Esophagus muscularis mucosa (tissue), 3 donors: Measurements from ENCODE around the gene STEAP4.

ENCODE experiments used
- POLR2A ChIP-seq: fragments of 450-650 bp; IDR thresholded peaks from one replicate; pipeline ENCODE4 v1.6.1; 2017; ENCODE audit warnings: antibody characterized with exemption, moderate library complexity, mild to moderate bottlenecking, low read depth
- TF ChIP-seq, protein P1 (sequence below), 3 experiments: fragments of 200-600 bp in 2 of 3; fragments of 450-650 bp in 1 of 3; sonication (generic) in 2 of 3; IDR thresholded peaks; one replicate each; pipeline ENCODE4 v1.5.1; 2017 to 2019; ENCODE audit warnings: antibody characterized with exemption in 3 of 3, mild to moderate bottlenecking in 2 of 3, moderate library complexity in 1 of 3

DNA sequence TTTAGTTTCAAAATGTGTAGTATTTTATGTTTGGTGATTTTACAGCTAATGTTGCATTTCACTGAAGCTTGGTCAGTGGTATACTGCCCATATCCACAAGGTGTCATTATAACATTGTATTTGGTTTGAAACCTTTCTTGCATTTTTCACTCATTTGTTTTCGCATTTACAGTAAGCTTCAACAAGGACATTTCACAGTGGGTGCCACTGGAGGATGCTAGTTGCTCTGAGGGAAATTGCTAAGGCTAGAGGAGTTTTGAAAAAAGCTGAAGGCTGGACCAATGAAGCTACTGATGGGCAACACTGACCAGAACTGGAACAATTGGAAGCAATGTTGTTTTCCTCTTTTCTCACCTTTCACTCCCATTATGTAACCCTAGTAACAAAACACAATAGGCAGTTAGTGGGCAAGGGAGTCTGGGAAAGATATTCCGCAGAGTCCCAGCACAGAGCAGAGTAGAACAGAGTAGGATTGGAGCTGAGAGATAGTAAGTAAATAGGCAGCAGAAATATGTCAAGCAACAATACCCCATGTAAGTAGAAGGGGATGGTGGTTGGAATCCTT is 63.3 kb downstream of the STEAP4 start:
- TF ChIP-seq, protein P1, sequence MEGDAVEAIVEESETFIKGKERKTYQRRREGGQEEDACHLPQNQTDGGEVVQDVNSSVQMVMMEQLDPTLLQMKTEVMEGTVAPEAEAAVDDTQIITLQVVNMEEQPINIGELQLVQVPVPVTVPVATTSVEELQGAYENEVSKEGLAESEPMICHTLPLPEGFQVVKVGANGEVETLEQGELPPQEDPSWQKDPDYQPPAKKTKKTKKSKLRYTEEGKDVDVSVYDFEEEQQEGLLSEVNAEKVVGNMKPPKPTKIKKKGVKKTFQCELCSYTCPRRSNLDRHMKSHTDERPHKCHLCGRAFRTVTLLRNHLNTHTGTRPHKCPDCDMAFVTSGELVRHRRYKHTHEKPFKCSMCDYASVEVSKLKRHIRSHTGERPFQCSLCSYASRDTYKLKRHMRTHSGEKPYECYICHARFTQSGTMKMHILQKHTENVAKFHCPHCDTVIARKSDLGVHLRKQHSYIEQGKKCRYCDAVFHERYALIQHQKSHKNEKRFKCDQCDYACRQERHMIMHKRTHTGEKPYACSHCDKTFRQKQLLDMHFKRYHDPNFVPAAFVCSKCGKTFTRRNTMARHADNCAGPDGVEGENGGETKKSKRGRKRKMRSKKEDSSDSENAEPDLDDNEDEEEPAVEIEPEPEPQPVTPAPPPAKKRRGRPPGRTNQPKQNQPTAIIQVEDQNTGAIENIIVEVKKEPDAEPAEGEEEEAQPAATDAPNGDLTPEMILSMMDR (IDR thresholded peaks at IDR 0.05), result peak; percentile 57 to 71 (median 64)
- no peak for TF ChIP-seq POLR2A
